Calu3 (cell line): ENCODE data around the gene ITPKB. TPM values are rescaled to one million over a fixed set of nuclear protein-coding genes. Genes with fewer than 3 reads are reported as not detected.

ENCODE experiments used
- BruUV-seq: library from RNA; stranded (reverse); fragments of 400-500 nt; replicated peaks from 2 replicates; lab custom pipeline; 2021; lab: Mats Ljungman, UMichigan
- CTCF ChIA-PET: fragments of 300-600 bp; sonication (Branson Sonifier 250); formaldehyde crosslinking; loops from one replicate; lab custom pipeline; 2022; ENCODE audit warnings: antibody characterized with exemption; lab: Charles Lee
- DNase-seq: peaks from one replicate; pipeline ENCODE4 v3.0.0; 2022
- H3K27ac Mint-ChIP-seq: one replicate; pipeline ENCODE4 v1.8.0; 2022; ENCODE audit warnings: mixed read lengths; ENCODE audit not compliant: unreplicated experiment
- H3K27me3 Mint-ChIP-seq: one replicate; pipeline ENCODE4 v1.8.0; 2022; ENCODE audit warnings: mixed read lengths; ENCODE audit not compliant: unreplicated experiment
- H3K36me3 Mint-ChIP-seq: one replicate; pipeline ENCODE4 v1.8.0; 2022; ENCODE audit warnings: mild to moderate bottlenecking, moderate library complexity, mixed read lengths; ENCODE audit not compliant: insufficient read depth, unreplicated experiment
- H3K4me1 Mint-ChIP-seq: one replicate; pipeline ENCODE4 v1.8.0; 2022; ENCODE audit warnings: mild to moderate bottlenecking, low read depth, mixed read lengths; ENCODE audit not compliant: unreplicated experiment
- H3K4me3 Mint-ChIP-seq: one replicate; pipeline ENCODE4 v1.8.0; 2022; ENCODE audit warnings: mild to moderate bottlenecking, low read depth, moderate library complexity, mixed read lengths; ENCODE audit not compliant: unreplicated experiment
- H3K9me3 Mint-ChIP-seq: one replicate; pipeline ENCODE4 v1.8.0; 2022; ENCODE audit warnings: low read depth, mixed read lengths; ENCODE audit not compliant: unreplicated experiment
- intact Hi-C: fragments of 100-400 bp; cut with micrococcal nuclease; formaldehyde crosslinking; loops from one replicate; pipeline ENCODE4 v1.10.0; 2022; ENCODE audit not compliant: unreplicated experiment
- total RNA-seq: library from RNA; stranded (reverse); gene quantifications from 2 replicates; pipeline ENCODE4 v1.2.3, GENCODE V29; 2022
- TF ChIP-seq, protein P1 (sequence below): fragments of 200-600 bp; IDR thresholded peaks from one replicate; pipeline ENCODE4 v1.8.0; 2022; ENCODE audit warnings: antibody characterized with exemption; ENCODE audit not compliant: unreplicated experiment

Gene ITPKB
- total RNA-seq, 1 experiment from 2014 or later: 11.8 TPM

DNA sequence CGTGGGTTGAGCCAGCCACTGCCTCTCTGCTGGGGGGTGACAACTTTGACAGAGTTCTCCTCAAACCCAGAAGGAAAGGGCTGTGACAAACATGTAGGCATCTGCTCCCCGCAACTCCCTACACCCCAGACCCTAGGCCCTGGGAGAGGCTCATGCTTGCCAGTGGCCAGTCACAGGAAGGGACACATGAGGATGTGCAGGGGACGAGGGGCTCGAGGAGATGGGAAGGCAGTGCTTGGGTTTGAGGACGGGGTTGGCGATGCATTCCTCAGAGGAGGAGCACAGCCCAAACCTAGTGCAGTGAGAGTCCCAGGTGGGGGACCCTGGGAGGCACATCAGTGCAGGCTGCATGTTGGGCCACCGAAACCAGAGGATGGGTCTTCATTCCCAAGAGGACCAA is 128.4 kb downstream of the ITPKB start:
- TF ChIP-seq, protein P1, sequence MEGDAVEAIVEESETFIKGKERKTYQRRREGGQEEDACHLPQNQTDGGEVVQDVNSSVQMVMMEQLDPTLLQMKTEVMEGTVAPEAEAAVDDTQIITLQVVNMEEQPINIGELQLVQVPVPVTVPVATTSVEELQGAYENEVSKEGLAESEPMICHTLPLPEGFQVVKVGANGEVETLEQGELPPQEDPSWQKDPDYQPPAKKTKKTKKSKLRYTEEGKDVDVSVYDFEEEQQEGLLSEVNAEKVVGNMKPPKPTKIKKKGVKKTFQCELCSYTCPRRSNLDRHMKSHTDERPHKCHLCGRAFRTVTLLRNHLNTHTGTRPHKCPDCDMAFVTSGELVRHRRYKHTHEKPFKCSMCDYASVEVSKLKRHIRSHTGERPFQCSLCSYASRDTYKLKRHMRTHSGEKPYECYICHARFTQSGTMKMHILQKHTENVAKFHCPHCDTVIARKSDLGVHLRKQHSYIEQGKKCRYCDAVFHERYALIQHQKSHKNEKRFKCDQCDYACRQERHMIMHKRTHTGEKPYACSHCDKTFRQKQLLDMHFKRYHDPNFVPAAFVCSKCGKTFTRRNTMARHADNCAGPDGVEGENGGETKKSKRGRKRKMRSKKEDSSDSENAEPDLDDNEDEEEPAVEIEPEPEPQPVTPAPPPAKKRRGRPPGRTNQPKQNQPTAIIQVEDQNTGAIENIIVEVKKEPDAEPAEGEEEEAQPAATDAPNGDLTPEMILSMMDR: no peak
- Mint-ChIP-seq H3K36me3 (no peaks in the 10 kb centered on the region), H3K4me1 (no peaks in the 10 kb centered on the region), H3K27ac (no peak overlapping the region), H3K27me3 (peaks cover 88% of the 10 kb centered on the region), H3K4me3 (no peak overlapping the region), H3K9me3 (no peaks in the 10 kb centered on the region)
- BruUV-seq: no TSS peak
- intact Hi-C loops: loop anchor here (5.0 kb wide), 1 partner anchor 188 kb away; no protein-coding TSS in a partner anchor
- DNase-seq: no peak
- CTCF ChIA-PET: interaction anchor here (1.1 kb wide), 1 partner anchor 16 kb away, joined by 3 read pairs; no protein-coding TSS in a partner anchor

DNA sequence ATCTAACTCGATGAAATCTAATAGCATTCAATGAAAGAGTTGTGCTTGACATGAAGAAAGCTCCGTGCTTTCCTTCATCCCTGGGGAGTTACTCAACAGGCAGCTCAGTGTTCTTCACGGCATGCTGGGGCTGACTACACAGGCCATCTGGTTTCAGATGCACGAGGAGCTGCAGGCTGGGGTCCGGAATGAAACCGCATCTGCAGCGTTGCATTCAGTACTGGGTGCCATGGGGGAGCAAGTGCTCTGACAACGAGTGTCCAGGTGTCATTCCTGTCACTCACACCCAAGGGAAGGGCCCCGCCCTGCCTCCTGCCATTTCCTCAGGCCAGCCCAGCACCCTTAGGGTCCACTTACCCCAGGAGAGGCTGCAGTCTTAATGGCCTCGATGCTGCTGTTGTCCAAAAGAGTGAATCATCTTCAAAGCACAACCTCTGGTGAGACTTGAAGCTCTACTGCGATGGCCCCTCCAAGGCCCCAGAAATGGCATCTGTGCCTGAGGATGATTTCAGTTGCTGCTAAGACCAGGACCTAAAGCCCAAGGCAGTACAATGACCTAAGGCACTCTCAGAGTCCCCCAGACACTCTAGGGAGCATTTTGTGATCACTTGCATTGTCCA is 129.1 kb downstream of the ITPKB start:
- no peak overlapping the region for H3K27ac Mint-ChIP-seq
- TF ChIP-seq, protein P1: no peak
- no peaks in the 10 kb centered on the region for H3K9me3 Mint-ChIP-seq
- no peaks in the 10 kb centered on the region for H3K4me1 Mint-ChIP-seq
- intact Hi-C loops: loop anchor here (2.0 to 5.0 kb wide), 2 partner anchors 63 to 188 kb away; no protein-coding TSS in a partner anchor
- CTCF ChIA-PET: interaction anchor here (1.1 kb wide), 1 partner anchor 16 kb away, joined by 3 read pairs; no protein-coding TSS in a partner anchor
- H3K36me3 Mint-ChIP-seq: no peaks in the 10 kb centered on the region
- no peak overlapping the region for H3K4me3 Mint-ChIP-seq
- no peak for DNase-seq
- BruUV-seq: no TSS peak
- H3K27me3 Mint-ChIP-seq: peaks cover 90% of the 10 kb centered on the region

DNA sequence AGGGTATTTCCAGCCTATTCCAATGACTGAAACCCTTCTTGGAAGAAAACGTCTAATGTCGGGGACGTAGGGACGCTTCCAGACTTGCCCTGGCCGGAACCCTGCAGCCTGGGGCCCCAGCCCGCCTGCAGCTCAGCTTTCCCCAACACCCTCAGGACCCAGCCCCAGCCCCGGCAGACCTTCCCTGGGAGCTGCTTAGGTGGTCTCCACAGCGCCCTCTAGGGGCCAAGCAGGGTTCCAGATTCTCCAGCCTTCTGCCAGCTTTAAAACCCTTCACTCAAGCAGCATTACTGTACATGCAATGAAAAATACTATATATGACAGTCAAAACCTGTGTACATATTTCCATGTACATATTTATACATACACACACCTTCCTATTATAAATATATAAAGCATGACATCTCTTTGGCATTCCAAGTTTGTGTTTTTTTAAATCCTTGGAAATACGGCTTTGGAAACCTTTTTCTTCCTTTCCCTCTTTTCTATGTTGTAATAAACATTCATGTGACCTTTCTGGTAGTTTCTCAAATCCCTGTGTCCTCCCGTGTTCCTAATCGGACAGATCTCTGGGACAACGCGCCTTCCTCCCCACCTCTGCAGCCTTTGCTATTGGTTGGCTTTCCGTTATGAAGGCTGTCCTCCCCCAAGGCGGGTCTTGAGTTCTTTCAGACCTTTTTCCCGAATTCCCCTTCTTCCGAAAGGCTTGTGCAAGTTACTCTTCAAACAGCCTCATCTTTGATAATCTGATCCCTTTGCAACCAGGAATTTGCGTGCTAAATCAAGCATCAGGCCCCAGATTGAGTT is 130.2 kb downstream of the ITPKB start:
- Mint-ChIP-seq H3K36me3 (no peaks in the 10 kb centered on the region), H3K4me1 (no peaks in the 10 kb centered on the region), H3K27me3 (peaks cover 90% of the 10 kb centered on the region), H3K27ac (no peak overlapping the region), H3K9me3 (no peaks in the 10 kb centered on the region), H3K4me3 (no peak overlapping the region)
- intact Hi-C loops: loop anchor here (2.0 kb wide), 1 partner anchor 62 kb away; no protein-coding TSS in a partner anchor
- peak; percentile 76 for DNase-seq
- CTCF ChIA-PET: interaction anchor here (0.6 to 1.1 kb wide), 5 partner anchors 17 to 326 kb away, joined by 3 to 12 read pairs (median 4); partner anchors contain the start of gene STUM
- TF ChIP-seq, protein P1: peak; percentile 86
- BruUV-seq: no TSS peak

DNA sequence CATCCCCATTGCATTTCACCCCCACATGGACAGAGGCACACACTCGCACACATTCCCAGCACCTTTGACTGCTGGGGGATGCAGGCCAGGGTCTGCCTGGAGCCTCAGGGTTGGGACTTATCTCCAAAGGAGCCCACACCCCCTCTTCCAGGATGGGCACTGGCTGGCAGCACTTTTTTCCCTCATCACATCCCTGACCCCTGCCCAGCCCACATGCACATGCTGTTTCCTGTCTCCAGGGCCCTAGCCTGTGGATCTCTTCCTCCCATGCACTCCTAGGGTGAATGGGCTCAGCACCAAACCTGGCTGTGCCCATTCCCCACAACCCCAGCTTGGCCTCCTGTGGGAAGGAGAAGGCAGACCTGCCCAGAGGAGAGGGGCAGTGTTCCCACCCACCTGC is 131.3 kb downstream of the ITPKB start:
- H3K4me1 Mint-ChIP-seq: no peaks in the 10 kb centered on the region
- H3K4me3 Mint-ChIP-seq: no peak overlapping the region
- H3K9me3 Mint-ChIP-seq: no peaks in the 10 kb centered on the region
- peaks cover 94% of the 10 kb centered on the region for H3K27me3 Mint-ChIP-seq
- BruUV-seq: no TSS peak
- TF ChIP-seq, protein P1: peak; percentile 8
- no peaks in the 10 kb centered on the region for H3K36me3 Mint-ChIP-seq
- CTCF ChIA-PET: no interaction called here
- no peak for DNase-seq
- no peak overlapping the region for H3K27ac Mint-ChIP-seq
- intact Hi-C loops: loop anchor here (2.0 kb wide), 1 partner anchor 61 kb away; no protein-coding TSS in a partner anchor
